ENCODE results near the gene TEX35. TPM values are rescaled to one million over a fixed set of nuclear protein-coding genes. Genes with fewer than 3 reads are reported as not detected.

Gene TEX35
- total RNA-seq, 2 donors from 2014 or later: not detected

- ATAC-seq (no peak), DNase-seq (ENCODE audit: low spot score in 2 of 2) (no peak)
- Mint-ChIP-seq H3K9me3 (no peaks in the 10 kb centered on the region), H3K36me3 (no peaks in the 10 kb centered on the region), H3K27ac (no peak overlapping the region)
Observed at GRCh38 chr1:178490136-178490535, 22.8 kb upstream of the TEX35 start.

- ATAC-seq: no peak
- no peak for DNase-seq (ENCODE audit: low spot score in 2 of 2)
- Mint-ChIP-seq H3K36me3 (no peaks in the 10 kb centered on the region), H3K9me3 (no peaks in the 10 kb centered on the region), H3K27ac (no peak overlapping the region)
Observed at GRCh38 chr1:178490967-178491366, 21.9 kb upstream of the TEX35 start.

GRCh38 chr1:178491721-178492120, 21.2 kb upstream of the TEX35 start:
- H3K36me3 Mint-ChIP-seq: no peaks in the 10 kb centered on the region
- H3K27ac Mint-ChIP-seq: no peak overlapping the region

DNA sequence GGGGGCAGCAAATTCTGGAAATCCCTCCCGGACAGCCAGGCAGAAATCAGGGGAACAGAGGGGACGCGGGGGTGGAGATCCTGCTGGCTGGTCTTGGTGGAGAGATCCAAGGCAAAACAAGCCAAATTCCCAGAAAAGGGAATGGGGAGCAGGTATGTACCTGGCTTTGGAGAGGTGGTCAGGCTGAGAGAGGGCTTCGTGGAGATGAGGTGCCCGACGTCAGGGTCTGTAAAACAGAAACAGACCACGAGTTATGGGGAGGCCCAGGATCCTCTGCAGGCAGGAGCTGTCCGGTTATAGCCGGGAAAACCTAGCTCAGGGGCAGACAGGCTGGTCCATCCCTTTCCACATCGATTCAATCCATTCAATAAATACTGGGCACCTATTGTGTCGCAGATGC, 20.6 kb upstream of the TEX35 start:
- ATAC-seq: no peak
- no peaks in the 10 kb centered on the region for H3K36me3 Mint-ChIP-seq
- no peak for DNase-seq (ENCODE audit: low spot score in 2 of 2)
- H3K9me3 Mint-ChIP-seq: no peaks in the 10 kb centered on the region
- no peak overlapping the region for H3K27ac Mint-ChIP-seq

More at GRCh38 chr1:178491721-178492120, 21.2 kb upstream of the TEX35 start:
- no peaks in the 10 kb centered on the region for H3K9me3 Mint-ChIP-seq
- no peak for DNase-seq (ENCODE audit: low spot score in 2 of 2)
- ATAC-seq: no peak

GRCh38 chr1:178493301-178493741, 19.6 kb upstream of the TEX35 start:
- ATAC-seq (no peak), DNase-seq (ENCODE audit: low spot score in 2 of 2) (no peak)
- no peaks in the 10 kb centered on the region for H3K9me3 Mint-ChIP-seq
- no peak overlapping the region for H3K27ac Mint-ChIP-seq
- no peaks in the 10 kb centered on the region for H3K36me3 Mint-ChIP-seq

GRCh38 chr1:178494569-178494971, 18.3 kb upstream of the TEX35 start:
- no peak overlapping the region for H3K27ac Mint-ChIP-seq
- no peak for ATAC-seq
- no peaks in the 10 kb centered on the region for H3K36me3 Mint-ChIP-seq
- no peaks in the 10 kb centered on the region for H3K9me3 Mint-ChIP-seq
- no peak for DNase-seq (ENCODE audit: low spot score in 2 of 2)

GRCh38 chr1:178495158-178495557, 17.8 kb upstream of the TEX35 start:
- DNase-seq (ENCODE audit: low spot score in 2 of 2): no peak
- Mint-ChIP-seq H3K27ac (no peak overlapping the region), H3K9me3 (no peaks in the 10 kb centered on the region), H3K36me3 (no peaks in the 10 kb centered on the region)
- no peak for ATAC-seq

GRCh38 chr1:178495741-178496409, 17.0 kb upstream of the TEX35 start:
- H3K9me3 Mint-ChIP-seq: no peaks in the 10 kb centered on the region
- H3K27ac Mint-ChIP-seq: no peak overlapping the region
- DNase-seq (ENCODE audit: low spot score in 2 of 2) (no peak), ATAC-seq (no peak)
- no peaks in the 10 kb centered on the region for H3K36me3 Mint-ChIP-seq

GRCh38 chr1:178496410-178497135, 16.3 kb upstream of the TEX35 start, which contains the start of gene CLEC20A:
TSS of gene CLEC20A (minus strand) at chr1:178496964. CDS start at chr1:178496939, 25 bp downstream.
- H3K27ac Mint-ChIP-seq: peak within 1 kb of the TSS in 1 of 2 donors; percentile 17
- no peaks in the 10 kb centered on the region for H3K9me3 Mint-ChIP-seq

GRCh38 chr1:178497903-178498478, 14.9 kb upstream of the TEX35 start:
- DNase-seq (ENCODE audit: low spot score in 2 of 2) (no peak), ATAC-seq (no peak)
- Mint-ChIP-seq H3K27ac (peak overlapping the region in 1 of 2 donors; percentile 17), H3K9me3 (no peaks in the 10 kb centered on the region), H3K36me3 (no peaks in the 10 kb centered on the region)

More at GRCh38 chr1:178496410-178497135, 16.3 kb upstream of the TEX35 start, which contains the start of gene CLEC20A:
- H3K36me3 Mint-ChIP-seq: no peaks in the 10 kb centered on the region
- no peak for ATAC-seq
- DNase-seq (ENCODE audit: low spot score in 2 of 2): no peak

DNA sequence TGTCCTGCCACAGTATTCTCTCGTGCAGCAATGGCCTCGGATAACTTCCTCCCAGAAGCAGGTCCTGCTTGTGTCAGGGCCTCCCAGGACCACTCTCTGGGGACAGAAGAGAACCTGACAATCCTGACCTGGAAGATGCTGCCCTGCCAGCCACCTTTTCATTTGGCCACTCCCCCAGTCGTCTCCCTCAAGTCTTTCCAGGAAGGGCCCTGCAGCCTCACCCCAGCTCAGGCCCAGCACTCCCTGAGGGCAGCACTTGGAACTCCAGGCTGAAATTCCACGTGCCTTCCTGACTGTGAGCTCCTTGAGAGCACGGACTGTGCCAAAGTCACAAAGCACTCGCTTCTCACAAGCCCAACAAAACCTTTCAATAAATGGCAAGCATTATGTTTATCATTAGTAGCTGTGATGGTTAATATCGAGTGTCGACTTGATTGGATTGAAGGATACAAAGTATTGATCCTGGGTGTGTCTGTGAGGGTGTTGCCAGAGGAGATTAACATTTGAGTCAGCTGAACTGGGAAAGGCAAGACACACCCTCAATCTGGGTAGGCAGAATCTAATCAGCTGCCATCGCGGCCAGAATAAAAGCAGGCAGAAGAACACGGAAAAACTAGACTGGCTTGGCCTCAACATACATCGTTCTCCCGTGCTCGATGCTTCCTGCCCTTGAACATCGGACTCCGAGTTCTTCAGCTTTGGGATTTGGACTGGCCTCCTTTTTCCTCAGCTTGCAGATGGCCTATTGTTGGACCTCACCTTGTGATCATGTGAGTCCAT, 13.8 kb upstream of the TEX35 start:
- Mint-ChIP-seq H3K27ac (no peak overlapping the region), H3K36me3 (no peaks in the 10 kb centered on the region), H3K9me3 (no peaks in the 10 kb centered on the region)
- DNase-seq (ENCODE audit: low spot score in 2 of 2): no peak
- ATAC-seq: no peak

DNA sequence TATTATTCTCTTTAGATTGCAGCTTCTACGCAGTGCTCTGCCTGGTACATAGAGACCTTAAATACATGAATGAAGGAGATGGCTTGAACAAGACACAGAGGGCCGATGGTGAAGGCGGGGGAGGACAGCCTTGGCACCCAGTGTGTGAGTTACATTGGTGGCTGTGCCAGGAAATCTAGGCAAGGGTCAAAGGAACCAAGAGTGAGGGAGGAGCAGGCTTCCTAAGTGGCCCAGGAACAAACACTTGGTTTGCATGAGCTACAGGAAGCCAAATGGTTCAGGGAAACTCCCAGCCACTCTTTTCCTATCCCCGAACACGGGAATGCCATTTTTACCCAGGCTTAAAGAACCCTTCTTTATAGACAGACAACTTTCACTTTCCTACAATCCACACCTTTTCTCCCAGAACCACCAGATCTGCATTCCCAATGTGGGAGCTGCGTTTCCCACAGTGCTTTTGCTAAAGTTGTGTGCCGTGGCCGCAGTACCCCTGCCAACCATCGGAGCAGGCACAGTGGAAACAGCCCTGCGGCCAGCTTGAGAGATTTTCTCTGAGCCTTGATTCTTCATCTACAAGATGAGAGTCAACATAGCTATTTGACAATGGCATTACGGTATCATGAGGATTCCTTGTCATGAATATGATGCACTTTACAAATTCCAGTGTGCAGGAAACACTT, 12.7 kb upstream of the TEX35 start:
- no peaks in the 10 kb centered on the region for H3K36me3 Mint-ChIP-seq
- ATAC-seq: no peak
- no peaks in the 10 kb centered on the region for H3K9me3 Mint-ChIP-seq
- DNase-seq (ENCODE audit: low spot score in 2 of 2): no peak
- H3K27ac Mint-ChIP-seq: no peak overlapping the region

DNA sequence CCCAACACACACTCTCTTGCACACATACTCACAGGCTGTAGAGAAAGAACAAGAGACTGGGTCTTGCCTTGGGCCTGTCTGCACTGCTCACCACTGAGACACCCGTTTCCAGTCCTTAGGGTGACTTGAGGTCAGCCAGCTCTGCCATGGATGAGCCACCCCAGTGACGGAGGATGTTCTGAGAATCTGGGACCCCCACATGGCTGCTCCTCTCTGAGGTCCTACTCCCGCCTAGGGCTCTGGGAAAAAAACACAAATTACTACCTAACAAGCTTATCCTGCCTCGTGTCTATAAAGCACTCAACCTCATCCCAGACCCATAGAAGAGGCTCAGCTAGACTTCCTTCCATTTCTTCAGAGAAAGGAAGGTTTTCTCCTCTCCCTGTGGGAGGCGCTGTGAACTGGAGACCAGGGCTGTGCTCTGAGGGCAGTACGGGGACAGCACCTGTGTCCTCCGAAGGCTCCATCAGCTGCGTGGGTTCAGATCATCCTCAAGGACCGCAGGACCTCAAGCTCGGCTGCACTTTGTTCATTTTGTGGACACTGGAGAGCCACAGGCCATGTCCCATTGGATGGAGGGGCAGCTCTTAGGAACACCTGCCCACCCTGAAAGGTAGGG, 11.9 kb upstream of the TEX35 start:
- H3K36me3 Mint-ChIP-seq: no peaks in the 10 kb centered on the region
- ATAC-seq: peak in 1 of 2 donors; percentile 22
- no peaks in the 10 kb centered on the region for H3K9me3 Mint-ChIP-seq
- no peak overlapping the region for H3K27ac Mint-ChIP-seq
- DNase-seq (ENCODE audit: low spot score in 2 of 2): no peak

GRCh38 chr1:178501705-178502329, 11.1 kb upstream of the TEX35 start:
- H3K36me3 Mint-ChIP-seq: no peaks in the 10 kb centered on the region
- H3K27ac Mint-ChIP-seq: peak overlapping the region in 1 of 2 donors; percentile 39
- ATAC-seq (peak; percentile 79 to 86), DNase-seq (ENCODE audit: low spot score in 2 of 2) (peak in 1 of 2 donors; percentile 75)
- H3K9me3 Mint-ChIP-seq: no peaks in the 10 kb centered on the region

DNA sequence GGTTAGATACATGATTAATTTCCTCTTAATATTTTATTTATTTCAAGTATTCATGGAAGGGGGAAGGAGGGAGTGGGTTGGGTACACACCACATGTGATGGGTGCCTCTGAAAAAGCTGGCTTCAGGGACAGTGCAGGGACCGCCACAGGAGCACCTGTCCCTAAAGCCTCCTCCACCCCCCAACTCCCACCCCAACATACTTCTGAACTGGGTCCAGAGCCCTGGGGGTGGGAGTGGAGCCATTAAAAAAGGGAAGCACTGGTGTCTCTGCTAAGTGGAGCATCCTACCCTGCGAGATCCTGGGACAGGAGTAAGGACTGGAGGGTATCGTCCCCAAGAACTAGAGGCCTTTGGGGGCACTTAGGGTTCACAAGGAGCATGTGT, 10.6 kb upstream of the TEX35 start:
- H3K27ac Mint-ChIP-seq: peak overlapping the region in 1 of 2 donors; percentile 39
- no peaks in the 10 kb centered on the region for H3K36me3 Mint-ChIP-seq
- H3K9me3 Mint-ChIP-seq: no peaks in the 10 kb centered on the region
- ATAC-seq (no peak), DNase-seq (ENCODE audit: low spot score in 2 of 2) (no peak)
